Fibroblast of the aortic adventitia (primary cell): ENCODE measurements around the gene SMARCD3. TPM values are rescaled to one million over a fixed set of nuclear protein-coding genes. Genes with fewer than 3 reads are reported as not detected.

Experiments used
- DNase-seq: peaks from one replicate; pipeline ENCODE4 v3.0.0-alpha.2; 2010; ENCODE audit warnings: low read depth
- H3K4me3 ChIP-seq: 2 replicates; pipeline ENCODE4 v1.5.1; 2011; ENCODE audit warnings: low read depth, mild to moderate bottlenecking, control low read depth, low read length, moderate library complexity
- total RNA-seq: library from RNA; depleted of rRNA; stranded (reverse); fragments of >200 nt; gene quantifications from 2 replicates; pipeline ENCODE4 v1.2.3, GENCODE V29; 2012; ENCODE audit warnings: low replicate concordance
- TF ChIP-seq, protein P1 (sequence below): IDR thresholded peaks from 2 replicates; pipeline ENCODE4 v1.5.1; 2011; ENCODE audit warnings: mild to moderate bottlenecking, low read length, control low read depth, inconsistent platforms; ENCODE audit not compliant: insufficient read depth

SMARCD3 gene
- total RNA-seq, 1 donor, result 44.9 TPM

DNA sequence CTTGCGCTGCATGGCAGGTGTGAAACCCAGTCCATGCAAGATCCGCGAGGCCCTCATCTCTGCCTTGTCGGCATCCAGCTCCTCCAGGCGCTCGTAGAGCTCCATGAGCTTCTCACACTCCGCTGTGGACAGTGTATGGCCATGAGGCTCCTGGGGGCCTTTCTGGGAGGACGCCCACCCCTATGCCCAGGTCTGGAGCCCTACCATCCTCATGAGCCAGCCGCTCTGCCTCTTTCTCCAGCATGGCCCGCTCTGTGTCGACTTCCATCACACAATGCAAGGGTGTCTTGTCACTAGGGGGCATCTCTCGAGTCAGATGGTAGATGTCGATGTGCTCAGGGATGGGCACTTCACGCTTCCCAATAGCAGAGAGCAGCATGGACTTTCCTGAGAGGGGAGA, 24.8 kb downstream of the SMARCD3 start:
- no peak overlapping the region for H3K4me3 ChIP-seq
- TF ChIP-seq, protein P1, sequence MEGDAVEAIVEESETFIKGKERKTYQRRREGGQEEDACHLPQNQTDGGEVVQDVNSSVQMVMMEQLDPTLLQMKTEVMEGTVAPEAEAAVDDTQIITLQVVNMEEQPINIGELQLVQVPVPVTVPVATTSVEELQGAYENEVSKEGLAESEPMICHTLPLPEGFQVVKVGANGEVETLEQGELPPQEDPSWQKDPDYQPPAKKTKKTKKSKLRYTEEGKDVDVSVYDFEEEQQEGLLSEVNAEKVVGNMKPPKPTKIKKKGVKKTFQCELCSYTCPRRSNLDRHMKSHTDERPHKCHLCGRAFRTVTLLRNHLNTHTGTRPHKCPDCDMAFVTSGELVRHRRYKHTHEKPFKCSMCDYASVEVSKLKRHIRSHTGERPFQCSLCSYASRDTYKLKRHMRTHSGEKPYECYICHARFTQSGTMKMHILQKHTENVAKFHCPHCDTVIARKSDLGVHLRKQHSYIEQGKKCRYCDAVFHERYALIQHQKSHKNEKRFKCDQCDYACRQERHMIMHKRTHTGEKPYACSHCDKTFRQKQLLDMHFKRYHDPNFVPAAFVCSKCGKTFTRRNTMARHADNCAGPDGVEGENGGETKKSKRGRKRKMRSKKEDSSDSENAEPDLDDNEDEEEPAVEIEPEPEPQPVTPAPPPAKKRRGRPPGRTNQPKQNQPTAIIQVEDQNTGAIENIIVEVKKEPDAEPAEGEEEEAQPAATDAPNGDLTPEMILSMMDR, result no peak
- DNase-seq, result no peak

DNA sequence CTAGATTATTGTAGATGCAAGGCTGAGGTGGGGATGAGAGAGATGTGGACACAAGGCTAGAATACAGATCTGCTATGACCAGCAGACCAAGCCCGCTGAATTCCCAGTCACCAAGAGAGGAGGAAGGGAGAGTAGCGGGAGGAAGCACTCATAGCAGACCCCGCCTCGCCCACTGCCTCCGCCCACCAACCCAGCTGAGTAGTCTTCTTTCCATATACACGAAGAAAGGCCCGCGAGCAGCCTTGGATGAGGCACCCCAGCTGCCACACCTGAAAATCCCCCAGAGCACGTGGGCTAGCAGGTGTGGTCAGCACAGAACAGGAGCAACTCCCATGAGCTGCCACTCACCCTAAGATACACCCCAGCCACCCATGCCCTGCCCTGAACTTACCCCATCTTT, 30.3 kb downstream of the SMARCD3 start:
- TF ChIP-seq, protein P1, result no peak
- DNase-seq, result no peak
- no peak overlapping the region for H3K4me3 ChIP-seq

DNA sequence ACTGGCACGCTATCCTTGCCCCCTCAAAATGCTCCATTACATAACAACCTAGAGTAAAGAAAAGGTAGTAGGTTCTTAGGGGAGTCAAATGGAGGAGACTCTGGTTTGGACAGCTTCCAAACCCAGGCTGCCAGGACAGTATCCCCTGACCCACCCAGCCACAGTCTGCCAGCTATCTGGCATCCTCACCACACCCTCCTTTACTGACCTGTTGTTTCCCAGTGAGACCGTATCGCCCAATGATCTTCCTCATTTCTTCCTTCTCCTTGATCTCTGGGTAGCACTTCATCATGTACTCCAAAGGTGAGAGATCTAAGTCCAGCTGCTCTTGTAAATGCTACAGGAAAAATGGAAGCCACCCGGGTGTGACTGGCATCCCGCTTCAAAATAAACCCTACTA, 33.1 kb downstream of the SMARCD3 start:
- no peak overlapping the region for H3K4me3 ChIP-seq
- TF ChIP-seq, protein P1, result no peak
- no peak for DNase-seq

DNA sequence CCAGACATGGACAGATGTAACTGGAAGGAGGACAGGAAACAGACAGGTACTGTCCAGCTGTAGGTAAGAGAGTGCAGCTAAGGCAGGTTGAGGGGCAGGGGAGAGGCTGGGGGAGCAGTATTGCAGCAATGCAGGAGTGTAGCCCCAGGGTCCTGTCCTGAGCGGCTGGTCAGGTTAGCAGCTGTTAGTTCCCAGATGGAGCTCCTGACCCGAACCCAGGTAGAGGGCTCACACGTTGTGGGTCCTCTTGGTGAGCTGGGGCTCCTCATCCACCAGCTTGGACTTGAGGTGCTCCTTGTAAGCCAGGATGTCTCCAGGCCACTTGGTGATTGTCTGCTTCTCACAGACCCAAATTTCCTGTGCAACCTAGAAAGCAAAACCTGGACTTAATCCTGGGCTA, 34.7 kb downstream of the SMARCD3 start:
- DNase-seq, result no peak
- H3K4me3 ChIP-seq, result no peak overlapping the region
- TF ChIP-seq, protein P1, result no peak

DNA sequence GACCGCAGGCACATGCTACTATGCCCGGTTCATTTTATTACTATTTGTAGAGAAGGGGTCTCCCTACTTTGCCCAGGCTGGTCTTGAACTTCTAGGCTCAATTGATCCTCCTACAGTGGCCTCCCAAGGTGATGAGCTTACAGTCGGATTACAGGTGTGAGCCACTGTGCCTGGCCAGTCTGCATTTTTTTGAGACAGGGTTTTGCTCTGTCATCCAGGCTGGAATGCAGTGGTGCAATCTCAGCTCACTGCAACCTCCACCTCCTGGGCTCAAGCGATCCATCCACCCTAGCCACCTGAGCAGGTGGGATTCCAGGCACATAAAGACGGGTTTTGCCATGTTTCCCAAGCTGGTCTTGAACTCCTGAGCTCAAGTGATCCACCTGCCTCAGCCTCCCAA, 35.9 kb downstream of the SMARCD3 start:
- H3K4me3 ChIP-seq, result no peak overlapping the region
- no peak for DNase-seq
- TF ChIP-seq, protein P1, result no peak

DNA sequence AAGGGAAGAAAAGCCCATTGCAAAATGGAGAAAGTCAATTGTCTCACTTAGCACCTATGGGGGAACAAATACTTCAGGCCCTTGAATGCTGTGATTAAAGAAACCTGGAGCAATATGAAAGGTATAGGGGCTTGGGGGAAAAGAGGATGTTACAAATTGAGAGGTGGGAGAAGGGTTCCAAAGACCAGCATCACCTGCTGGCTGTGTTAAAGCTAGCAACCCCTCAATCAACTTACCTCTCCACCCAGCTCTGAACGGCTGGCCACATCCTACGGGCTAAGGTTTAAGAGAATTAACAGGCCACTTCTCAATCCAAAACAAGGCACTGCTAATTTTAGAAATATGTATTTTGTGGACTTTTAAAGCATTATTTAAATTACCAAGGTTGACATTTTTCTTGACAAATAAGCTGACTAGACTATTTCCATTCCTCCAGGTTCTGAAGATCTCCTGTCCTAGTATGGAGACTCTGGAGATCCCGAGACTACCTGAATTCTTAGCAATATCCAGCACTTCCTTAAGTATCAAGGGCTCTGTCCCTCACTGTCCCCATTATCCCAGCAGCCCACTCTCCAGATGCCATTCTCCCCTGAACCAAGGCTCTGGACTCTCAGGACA, 37.2 kb downstream of the SMARCD3 start:
- no peak overlapping the region for H3K4me3 ChIP-seq
- no peak for DNase-seq
- TF ChIP-seq, protein P1, result no peak
